K562 (cell line): ENCODE measurements around the gene JAG2. TPM values are rescaled to one million over a fixed set of nuclear protein-coding genes. Genes with fewer than 3 reads are reported as not detected.
A peak's percentile ranks its signal among the peaks of the same experiment; 100 is the strongest.

Experiments used
- CREM ChIP-seq: IDR thresholded peaks from 2 replicates; pipeline ENCODE4 v1.6.1; 2014; ENCODE audit warnings: antibody characterized with exemption, low read depth
- E2F3 ChIP-seq: fragments of 250-450 bp; sonication (Bioruptor Pico); IDR thresholded peaks from 2 replicates; pipeline ENCODE4 v1.4.0; 2020; ENCODE audit warnings: mild to moderate bottlenecking
- ELF2 ChIP-seq: fragments of 250-450 bp; sonication (Bioruptor Pico); IDR thresholded peaks from 2 replicates; pipeline ENCODE4 v1.5.0; 2021; ENCODE audit warnings: mild to moderate bottlenecking
- FOXJ3 ChIP-seq: sonication (generic); formaldehyde crosslinking; IDR thresholded peaks from 2 replicates; pipeline ENCODE4 v1.4.0; 2020; ENCODE audit warnings: mild to moderate bottlenecking, missing genetic modification reagents
- HCFC1 ChIP-seq: IDR thresholded peaks from 2 replicates; pipeline ENCODE4 v1.6.1; 2012; ENCODE audit warnings: low read depth, low read length, improper control_type of control experiment
- JUN ChIP-seq, 2 experiments: sonication (generic) in 1 of 2; formaldehyde crosslinking in 1 of 2; IDR thresholded peaks; 2 replicates each; pipeline versions ENCODE4 v1.6.1 to v1.8.0; 2012 to 2022; ENCODE audit warnings: borderline replicate concordance in 2 of 2, mild to moderate bottlenecking in 2 of 2, improper control_type of control experiment in 1 of 2, low read depth in 1 of 2, low read length in 1 of 2, missing genetic modification reagents in 1 of 2
- KAT8 ChIP-seq: fragments of 450-650 bp; IDR thresholded peaks from 2 replicates; pipeline ENCODE4 v1.6.1; 2016; ENCODE audit warnings: low read depth, mild to moderate bottlenecking
- KDM1A ChIP-seq, 2 experiments: fragments of 450-650 bp; IDR thresholded peaks; 2 replicates each; pipeline ENCODE4 v1.6.1; 2016; ENCODE audit warnings: mild to moderate bottlenecking in 2 of 2
- KLF6 ChIP-seq: fragments of 250-450 bp; sonication (Bioruptor Pico); IDR thresholded peaks from 2 replicates; pipeline ENCODE4 v1.4.0; 2020; ENCODE audit warnings: mild to moderate bottlenecking, moderate library complexity, borderline replicate concordance
- MAFF ChIP-seq: IDR thresholded peaks from 2 replicates; pipeline ENCODE4 v1.6.1; 2012; ENCODE audit warnings: low read length, improper control_type of control experiment
- NR3C1 ChIP-seq: sonication (generic); formaldehyde crosslinking; IDR thresholded peaks from 2 replicates; pipeline ENCODE4 v1.8.1; 2022; ENCODE audit warnings: missing genetic modification reagents
- PHF8 ChIP-seq: fragments of 200-600 bp; sonication (generic); IDR thresholded peaks from 2 replicates; pipeline ENCODE4 v1.6.1; 2012; ENCODE audit warnings: mixed run types, mild to moderate bottlenecking, inconsistent platforms, low read length, moderate library complexity, borderline replicate concordance
- SMAD4 ChIP-seq: fragments of 250-450 bp; sonication (Bioruptor Pico); conservative IDR thresholded peaks from 2 replicates; pipeline ENCODE4 v1.8.0; 2021; ENCODE audit warnings: inconsistent platforms, mild to moderate bottlenecking, moderate library complexity
- STAG1 ChIP-seq: sonication (generic); formaldehyde crosslinking; IDR thresholded peaks from 2 replicates; pipeline ENCODE4 v1.5.0; 2020; ENCODE audit warnings: missing genetic modification reagents, borderline replicate concordance
- STAT5A ChIP-seq: IDR thresholded peaks from 2 replicates; pipeline ENCODE4 v1.6.1; 2012; ENCODE audit warnings: low read length, inconsistent platforms, borderline replicate concordance
- TAF7 ChIP-seq: fragments of 450-650 bp; IDR thresholded peaks from 2 replicates; pipeline ENCODE4 v1.6.1; 2016; ENCODE audit warnings: missing genetic modification characterization, missing compliant biosample characterization
- TFAM ChIP-seq: fragments of 250-450 bp; sonication (Bioruptor Pico); conservative IDR thresholded peaks from 2 replicates; pipeline ENCODE4 v1.5.0; 2021; ENCODE audit warnings: mild to moderate bottlenecking, moderate library complexity
- YBX1 ChIP-seq: fragments of 450-650 bp; IDR thresholded peaks from 2 replicates; pipeline ENCODE4 v1.7.1; 2016; ENCODE audit warnings: mild to moderate bottlenecking
- ZFX ChIP-seq: sonication (generic); formaldehyde crosslinking; IDR thresholded peaks from 2 replicates; pipeline ENCODE4 v1.8.0; 2022; ENCODE audit warnings: mild to moderate bottlenecking, missing genetic modification reagents, moderate library complexity
- ZNF140 ChIP-seq: fragments of 250-450 bp; sonication (Bioruptor Pico); IDR thresholded peaks from 2 replicates; pipeline ENCODE4 v1.8.0; 2021; ENCODE audit warnings: moderate library complexity, mild to moderate bottlenecking, inconsistent platforms
- ZNF583 ChIP-seq: fragments of 250-450 bp; sonication (Bioruptor Pico); IDR thresholded peaks from 2 replicates; pipeline ENCODE4 v1.4.0; 2020
- ZNF778 ChIP-seq: fragments of 450-650 bp; formaldehyde crosslinking; IDR thresholded peaks from 2 replicates; pipeline ENCODE4 v1.4.0; 2020; ENCODE audit warnings: mild to moderate bottlenecking, moderate library complexity
- polyA plus RNA-seq, 8 experiments: library from polyadenylated mRNA; depleted of rRNA in 4 of 8; stranded (reverse) in 5 of 8; unstranded in 3 of 8; fragments of >200 nt; fragmentation: Nextera tagmentation in 2 of 8; fragmentation: Illumina TruSeq in 1 of 8; extraction: Ambion mirVana in 2 of 8; extraction: Trizol in 1 of 8; gene quantifications; 2 replicates each; pipeline versions ENCODE4 v1.2.1 to v1.2.3, GENCODE V29; 2011 to 2014; ENCODE audit warnings: inconsistent platforms in 1 of 8, missing spikeins in 1 of 8
- total RNA-seq, 7 experiments: library from RNA; depleted of rRNA in 6 of 7; stranded (reverse); fragments of >200 nt in 6 of 7; fragmentation: Illumina TruSeq in 2 of 7; extraction: Trizol in 2 of 7; gene quantifications; 2 replicates each; pipeline versions ENCODE4 v1.2.1 to v1.2.3, GENCODE V29; 2011 to 2021; ENCODE audit warnings: low replicate concordance in 1 of 7
- TF ChIP-seq, protein P1 (sequence below), 3 experiments: fragments of 200-800 bp in 1 of 3; fragments of 250-450 bp in 1 of 3; fragments of 450-650 bp in 1 of 3; sonication (Bioruptor Pico) in 1 of 3; sonication (Bioruptor generic) in 1 of 3; formaldehyde crosslinking in 1 of 3; IDR thresholded peaks; 2 replicates each; pipeline versions ENCODE4 v1.6.1 to v1.8.0; 2016 to 2022; ENCODE audit warnings: mild to moderate bottlenecking in 2 of 3, missing genetic modification characterization in 2 of 3, missing compliant biosample characterization in 1 of 3, moderate library complexity in 1 of 3
- TF ChIP-seq, protein P2 (sequence below), 3 experiments: IDR thresholded peaks in 2 of 3; conservative IDR thresholded peaks in 1 of 3; 2 replicates each; pipeline ENCODE4 v1.5.1; 2011 to 2012; ENCODE audit warnings: low read length in 3 of 3, mild to moderate bottlenecking in 3 of 3, control low read depth in 2 of 3, improper control_type of control experiment in 1 of 3, inconsistent platforms in 1 of 3, low read depth in 1 of 3, mixed read lengths in 1 of 3, moderate library complexity in 1 of 3; ENCODE audit not compliant: insufficient read depth in 2 of 3

JAG2 gene
- total and polyA plus RNA-seq, 9 of the 15 experiments (the other 6 are each of a cell fraction or from before 2014, with no cell fraction given) = 0.25 to 48.4 (median 8.6) TPM

DNA sequence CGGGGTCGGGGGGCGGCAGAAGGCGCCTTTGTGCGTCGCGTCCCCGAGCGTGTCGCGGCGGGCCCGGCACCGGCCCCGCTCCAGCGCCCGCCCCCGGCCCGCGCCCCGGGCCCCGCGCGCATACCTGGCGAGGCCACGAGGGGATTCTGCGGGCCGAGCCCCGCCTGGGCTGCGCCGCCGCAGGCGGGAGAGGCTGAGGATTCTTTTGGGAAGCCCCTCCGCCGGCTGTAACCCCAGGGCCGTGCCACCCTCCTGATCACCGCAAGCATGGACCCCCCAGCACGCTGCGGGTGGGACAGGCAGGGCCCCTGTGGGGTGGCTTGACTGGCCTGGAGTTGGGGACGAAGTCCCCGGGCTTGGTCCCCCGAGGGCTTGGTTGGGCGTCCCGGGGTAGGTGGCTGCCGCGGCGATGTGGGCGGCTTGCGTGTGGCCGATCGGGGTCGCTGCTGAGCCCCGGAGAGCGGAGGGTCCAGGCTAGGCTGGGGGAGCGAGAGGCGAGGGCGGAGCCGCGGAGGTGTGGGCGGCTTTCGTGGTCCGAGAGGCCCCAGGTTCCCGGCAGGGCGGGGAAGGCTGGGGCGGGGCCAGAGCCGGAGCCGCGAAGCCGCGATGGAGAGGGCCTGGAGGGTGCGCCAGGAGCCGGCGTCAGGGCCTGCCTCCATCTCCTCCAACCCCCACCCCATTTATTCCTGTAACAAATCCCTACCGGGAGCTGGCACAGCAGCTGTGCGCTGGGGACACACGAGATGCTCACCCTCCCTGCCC lies 75.0 kb downstream of the JAG2 start (continued):
- TF ChIP-seq ZNF778 = no peak
- no peak for TF ChIP-seq KAT8
- TF ChIP-seq, protein P1, sequence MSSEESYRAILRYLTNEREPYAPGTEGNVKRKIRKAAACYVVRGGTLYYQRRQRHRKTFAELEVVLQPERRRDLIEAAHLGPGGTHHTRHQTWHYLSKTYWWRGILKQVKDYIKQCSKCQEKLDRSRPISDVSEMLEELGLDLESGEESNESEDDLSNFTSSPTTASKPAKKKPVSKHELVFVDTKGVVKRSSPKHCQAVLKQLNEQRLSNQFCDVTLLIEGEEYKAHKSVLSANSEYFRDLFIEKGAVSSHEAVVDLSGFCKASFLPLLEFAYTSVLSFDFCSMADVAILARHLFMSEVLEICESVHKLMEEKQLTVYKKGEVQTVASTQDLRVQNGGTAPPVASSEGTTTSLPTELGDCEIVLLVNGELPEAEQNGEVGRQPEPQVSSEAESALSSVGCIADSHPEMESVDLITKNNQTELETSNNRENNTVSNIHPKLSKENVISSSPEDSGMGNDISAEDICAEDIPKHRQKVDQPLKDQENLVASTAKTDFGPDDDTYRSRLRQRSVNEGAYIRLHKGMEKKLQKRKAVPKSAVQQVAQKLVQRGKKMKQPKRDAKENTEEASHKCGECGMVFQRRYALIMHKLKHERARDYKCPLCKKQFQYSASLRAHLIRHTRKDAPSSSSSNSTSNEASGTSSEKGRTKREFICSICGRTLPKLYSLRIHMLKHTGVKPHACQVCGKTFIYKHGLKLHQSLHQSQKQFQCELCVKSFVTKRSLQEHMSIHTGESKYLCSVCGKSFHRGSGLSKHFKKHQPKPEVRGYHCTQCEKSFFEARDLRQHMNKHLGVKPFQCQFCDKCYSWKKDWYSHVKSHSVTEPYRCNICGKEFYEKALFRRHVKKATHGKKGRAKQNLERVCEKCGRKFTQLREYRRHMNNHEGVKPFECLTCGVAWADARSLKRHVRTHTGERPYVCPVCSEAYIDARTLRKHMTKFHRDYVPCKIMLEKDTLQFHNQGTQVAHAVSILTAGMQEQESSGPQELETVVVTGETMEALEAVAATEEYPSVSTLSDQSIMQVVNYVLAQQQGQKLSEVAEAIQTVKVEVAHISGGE (CRISPR knock-in tag; IDR thresholded peaks at IDR 0.05) = no peak
- TF ChIP-seq KDM1A (IDR thresholded peaks at IDR 0.05) = no peak
- TF ChIP-seq CREM = 0 out of 2 replicates have a peak, but pooled peaks have one; percentile 12
- TF ChIP-seq PHF8 = peak; percentile 31; the same call in 1 of the 2 replicates
- TF ChIP-seq SMAD4 (CRISPR knock-in tag) = no peak
- no peak for TF ChIP-seq TAF7 (tag)
- TF ChIP-seq TFAM (CRISPR knock-in tag) = no peak
- no peak for TF ChIP-seq E2F3 (CRISPR knock-in tag)
- no peak for TF ChIP-seq NR3C1
- no peak for TF ChIP-seq YBX1
- no peak for TF ChIP-seq ELF2 (CRISPR knock-in tag)
- no peak for TF ChIP-seq JUN (IDR thresholded peaks at IDR 0.05; ENCODE audit: borderline replicate concordance, low read depth, low read length)
- no peak for TF ChIP-seq JUN (CRISPR knock-in tag; IDR thresholded peaks at IDR 0.05; ENCODE audit: borderline replicate concordance)
- TF ChIP-seq HCFC1 = no peak
- TF ChIP-seq STAT5A = no peak
- no peak for TF ChIP-seq FOXJ3 (CRISPR knock-in tag)
- TF ChIP-seq STAG1 (CRISPR knock-in tag) = no peak
- no peak for TF ChIP-seq ZNF140 (CRISPR knock-in tag)
- no peak for TF ChIP-seq MAFF
- TF ChIP-seq, protein P2, sequence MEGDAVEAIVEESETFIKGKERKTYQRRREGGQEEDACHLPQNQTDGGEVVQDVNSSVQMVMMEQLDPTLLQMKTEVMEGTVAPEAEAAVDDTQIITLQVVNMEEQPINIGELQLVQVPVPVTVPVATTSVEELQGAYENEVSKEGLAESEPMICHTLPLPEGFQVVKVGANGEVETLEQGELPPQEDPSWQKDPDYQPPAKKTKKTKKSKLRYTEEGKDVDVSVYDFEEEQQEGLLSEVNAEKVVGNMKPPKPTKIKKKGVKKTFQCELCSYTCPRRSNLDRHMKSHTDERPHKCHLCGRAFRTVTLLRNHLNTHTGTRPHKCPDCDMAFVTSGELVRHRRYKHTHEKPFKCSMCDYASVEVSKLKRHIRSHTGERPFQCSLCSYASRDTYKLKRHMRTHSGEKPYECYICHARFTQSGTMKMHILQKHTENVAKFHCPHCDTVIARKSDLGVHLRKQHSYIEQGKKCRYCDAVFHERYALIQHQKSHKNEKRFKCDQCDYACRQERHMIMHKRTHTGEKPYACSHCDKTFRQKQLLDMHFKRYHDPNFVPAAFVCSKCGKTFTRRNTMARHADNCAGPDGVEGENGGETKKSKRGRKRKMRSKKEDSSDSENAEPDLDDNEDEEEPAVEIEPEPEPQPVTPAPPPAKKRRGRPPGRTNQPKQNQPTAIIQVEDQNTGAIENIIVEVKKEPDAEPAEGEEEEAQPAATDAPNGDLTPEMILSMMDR (IDR thresholded peaks at IDR 0.05 in 2 of 3, conservative IDR thresholded peaks at IDR 0.05 in 1 of 3; ENCODE audit: insufficient read depth in 2 of 3, low read depth in 1 of 3, low read length in 3 of 3) = peak in 2 of 3 experiments; percentile 40 to 60; a peak in 4 of 6 replicates
- TF ChIP-seq ZNF583 (CRISPR knock-in tag) = no peak
- TF ChIP-seq KLF6 (CRISPR knock-in tag) = no peak
- 0 out of 2 replicates have a peak, but pooled peaks have one; percentile 8 for TF ChIP-seq ZFX (CRISPR knock-in tag)
